Measurements from ENCODE around the gene HCN3. TPM values are rescaled to one million over a fixed set of nuclear protein-coding genes. Genes with fewer than 3 reads are reported as not detected.
"Not testable (repeated sequence)": the region's sequence is repeated elsewhere in the genome, so short reads cannot be mapped to it uniquely, and the experiment has no call there.

The HCN3 gene
- total RNA-seq, 1 experiment from 2014 or later, result 5.9 TPM

DNA sequence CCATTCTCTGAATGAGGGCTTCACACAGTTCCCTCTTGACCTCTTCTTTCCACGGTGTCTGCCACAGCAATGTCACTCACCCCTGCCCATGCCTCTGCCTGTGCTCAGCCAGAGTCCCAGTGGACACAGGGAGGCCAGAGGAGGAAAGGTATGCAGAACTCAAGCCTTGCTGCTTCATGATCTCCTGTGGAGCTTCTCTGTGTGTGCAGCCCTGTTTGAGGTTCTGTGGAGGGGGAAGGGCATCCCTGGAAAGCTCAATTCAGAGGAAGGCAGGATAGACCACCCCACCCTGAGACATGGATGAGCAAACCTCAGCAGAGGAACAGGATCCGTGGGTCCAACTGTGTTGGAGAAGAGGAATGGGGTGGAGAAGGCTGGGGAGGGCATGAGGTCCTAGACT lies 2.0 kb downstream of the HCN3 start:
- no peak overlapping the region for H3K4me3 ChIP-seq (ENCODE audit: low read length)
- peak overlapping the region; percentile 91 for H3K4me2 ChIP-seq (ENCODE audit: low read depth, low read length, poor library complexity, severe bottlenecking)

GRCh38 chr1:155282488-155283091 lies 5.3 kb downstream of the HCN3 start:
- H3K9ac ChIP-seq (ENCODE audit: low read length), result no peak overlapping the region
- H3K4me1 ChIP-seq (ENCODE audit: low read length), result peaks cover 24% of the 10 kb centered on the region
- no peak overlapping the region for H2AFZ ChIP-seq (ENCODE audit: low read length)
- H3K4me3 ChIP-seq (ENCODE audit: low read length), result no peak overlapping the region
- H3K4me2 ChIP-seq (ENCODE audit: low read depth, low read length, poor library complexity, severe bottlenecking), result no peak overlapping the region
- no peaks in the 10 kb centered on the region for H3K79me2 ChIP-seq (ENCODE audit: low read length)
- H3K36me3 ChIP-seq (ENCODE audit: insufficient read depth, low read length), result no peaks in the 10 kb centered on the region
- H3K27me3 ChIP-seq (ENCODE audit: low read length), result no peaks in the 10 kb centered on the region
- no peaks in the 10 kb centered on the region for H3K9me2 ChIP-seq (replicated peaks; ENCODE audit: insufficient read depth, low read length)
- no peaks in the 10 kb centered on the region for H4K20me1 ChIP-seq (ENCODE audit: insufficient read depth, low read depth, low read length)
- no peak for DNase-seq
- H3K9me3 ChIP-seq (ENCODE audit: low read length), result no peaks in the 10 kb centered on the region
- no peak overlapping the region for H3K27ac ChIP-seq (ENCODE audit: low read length)

More for the DNA sequence above, 2.0 kb downstream of the HCN3 start:
- Histone ChIP-seq H4K20me1 (ENCODE audit: insufficient read depth, low read depth, low read length) (no peaks in the 10 kb centered on the region), H2AFZ (ENCODE audit: low read length) (no peak overlapping the region), H3K9ac (ENCODE audit: low read length) (no peak overlapping the region), H3K27ac (ENCODE audit: low read length) (no peak overlapping the region), H3K36me3 (ENCODE audit: insufficient read depth, low read length) (no peaks in the 10 kb centered on the region), H3K27me3 (ENCODE audit: low read length) (no peaks in the 10 kb centered on the region), H3K4me1 (ENCODE audit: low read length) (peaks cover 28% of the 10 kb centered on the region), H3K9me2 (replicated peaks; ENCODE audit: insufficient read depth, low read length) (no peaks in the 10 kb centered on the region), H3K9me3 (ENCODE audit: low read length) (no peaks in the 10 kb centered on the region), H3K79me2 (ENCODE audit: low read length) (no peaks in the 10 kb centered on the region)
- DNase-seq, result no peak

- no peaks in the 10 kb centered on the region; the same call in 1 of the 2 replicates for H3K36me3 ChIP-seq (ENCODE audit: insufficient read depth, low read length)
- no peak overlapping the region for H3K4me2 ChIP-seq (ENCODE audit: low read depth, low read length, poor library complexity, severe bottlenecking)
- DNase-seq, result no peak
- no peaks in the 10 kb centered on the region for H4K20me1 ChIP-seq (ENCODE audit: insufficient read depth, low read depth, low read length)
- H3K27ac ChIP-seq (ENCODE audit: low read length), result no peak overlapping the region
- no peak overlapping the region for H3K4me3 ChIP-seq (ENCODE audit: low read length)
- no peaks in the 10 kb centered on the region for H3K27me3 ChIP-seq (ENCODE audit: low read length)
- no peaks in the 10 kb centered on the region for H3K9me2 ChIP-seq (replicated peaks; ENCODE audit: insufficient read depth, low read length)
- H2AFZ ChIP-seq (ENCODE audit: low read length), result no peak overlapping the region
- H3K79me2 ChIP-seq (ENCODE audit: low read length), result no peaks in the 10 kb centered on the region
- no peak overlapping the region for H3K9ac ChIP-seq (ENCODE audit: low read length)
- peaks cover 7% of the 10 kb centered on the region for H3K4me1 ChIP-seq (ENCODE audit: low read length)
- no peaks in the 10 kb centered on the region for H3K9me3 ChIP-seq (ENCODE audit: low read length)
Measured at GRCh38 chr1:155284476-155284875, 7.2 kb downstream of the HCN3 start.

DNA sequence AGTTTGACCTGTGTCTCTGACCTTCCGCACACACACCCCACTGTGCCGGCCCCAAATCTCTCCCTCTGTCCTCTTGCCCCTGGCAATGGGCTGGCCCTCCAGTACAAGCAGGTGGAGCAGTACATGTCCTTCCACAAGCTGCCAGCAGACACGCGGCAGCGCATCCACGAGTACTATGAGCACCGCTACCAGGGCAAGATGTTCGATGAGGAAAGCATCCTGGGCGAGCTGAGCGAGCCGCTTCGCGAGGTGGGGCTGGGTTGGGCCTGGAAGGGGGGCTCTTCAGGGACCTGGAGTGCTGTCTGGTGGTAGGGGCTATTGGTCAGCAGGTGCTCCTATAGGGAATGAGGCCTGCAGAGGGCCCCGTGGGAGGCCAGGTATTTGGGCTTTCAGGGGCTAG lies 7.8 kb downstream of the HCN3 start:
- Histone ChIP-seq H3K9ac (ENCODE audit: low read length) (no peak overlapping the region), H3K9me2 (replicated peaks; ENCODE audit: insufficient read depth, low read length) (no peaks in the 10 kb centered on the region), H3K4me2 (ENCODE audit: low read depth, low read length, poor library complexity, severe bottlenecking) (no peak overlapping the region), H3K36me3 (ENCODE audit: insufficient read depth, low read length) (no peaks in the 10 kb centered on the region; the same call in 1 of the 2 replicates), H3K27ac (ENCODE audit: low read length) (no peak overlapping the region), H3K4me1 (ENCODE audit: low read length) (peaks cover 7% of the 10 kb centered on the region), H4K20me1 (ENCODE audit: insufficient read depth, low read depth, low read length) (no peaks in the 10 kb centered on the region), H3K27me3 (ENCODE audit: low read length) (no peaks in the 10 kb centered on the region), H2AFZ (ENCODE audit: low read length) (no peak overlapping the region), H3K4me3 (ENCODE audit: low read length) (no peak overlapping the region), H3K79me2 (ENCODE audit: low read length) (no peaks in the 10 kb centered on the region), H3K9me3 (ENCODE audit: low read length) (no peaks in the 10 kb centered on the region)
- no peak for DNase-seq

- no peaks in the 10 kb centered on the region; the same call in 1 of the 2 replicates for H3K36me3 ChIP-seq (ENCODE audit: insufficient read depth, low read length)
- H3K9me2 ChIP-seq (replicated peaks; ENCODE audit: insufficient read depth, low read length), result no peaks in the 10 kb centered on the region
- no peak overlapping the region for H3K4me2 ChIP-seq (ENCODE audit: low read depth, low read length, poor library complexity, severe bottlenecking)
- H3K27ac ChIP-seq (ENCODE audit: low read length), result no peak overlapping the region
- DNase-seq, result no peak
- no peak overlapping the region for H3K9ac ChIP-seq (ENCODE audit: low read length)
- H4K20me1 ChIP-seq (ENCODE audit: insufficient read depth, low read depth, low read length), result no peaks in the 10 kb centered on the region
- peaks cover 7% of the 10 kb centered on the region for H3K4me1 ChIP-seq (ENCODE audit: low read length)
- no peaks in the 10 kb centered on the region for H3K27me3 ChIP-seq (ENCODE audit: low read length)
- H3K9me3 ChIP-seq (ENCODE audit: low read length), result no peaks in the 10 kb centered on the region
- no peak overlapping the region for H2AFZ ChIP-seq (ENCODE audit: low read length)
- no peak overlapping the region for H3K4me3 ChIP-seq (ENCODE audit: low read length)
- no peaks in the 10 kb centered on the region for H3K79me2 ChIP-seq (ENCODE audit: low read length)
Measured at GRCh38 chr1:155285631-155286044, 8.4 kb downstream of the HCN3 start.

DNA sequence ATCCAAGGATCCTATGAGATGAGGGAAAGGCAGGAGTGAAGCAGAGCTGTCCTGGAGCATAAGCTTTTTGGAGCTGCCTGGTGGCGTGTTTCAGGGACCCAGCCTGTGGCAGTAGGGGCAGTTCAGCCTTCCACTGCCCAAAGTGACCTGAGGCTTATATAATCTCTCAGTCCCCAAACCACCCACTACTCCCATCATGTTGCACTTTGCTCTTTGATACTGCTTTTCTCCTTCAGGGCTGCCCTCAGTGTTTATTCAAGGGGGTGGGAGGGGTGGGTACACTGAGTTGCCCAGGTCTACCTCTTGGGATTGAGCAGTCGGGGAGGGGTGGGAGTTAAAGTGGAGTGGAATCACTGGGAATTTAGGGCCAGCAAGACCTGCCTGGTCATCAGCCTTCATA lies 9.3 kb downstream of the HCN3 start:
- Histone ChIP-seq H4K20me1 (ENCODE audit: insufficient read depth, low read depth, low read length) (no peaks in the 10 kb centered on the region), H3K79me2 (ENCODE audit: low read length) (no peaks in the 10 kb centered on the region), H2AFZ (ENCODE audit: low read length) (no peak overlapping the region), H3K9ac (ENCODE audit: low read length) (no peak overlapping the region), H3K9me3 (ENCODE audit: low read length) (no peaks in the 10 kb centered on the region), H3K27ac (ENCODE audit: low read length) (no peak overlapping the region), H3K4me1 (ENCODE audit: low read length) (peaks cover 7% of the 10 kb centered on the region), H3K27me3 (ENCODE audit: low read length) (no peaks in the 10 kb centered on the region), H3K4me3 (ENCODE audit: low read length) (no peak overlapping the region), H3K4me2 (ENCODE audit: low read depth, low read length, poor library complexity, severe bottlenecking) (no peak overlapping the region), H3K9me2 (replicated peaks; ENCODE audit: insufficient read depth, low read length) (no peaks in the 10 kb centered on the region), H3K36me3 (ENCODE audit: insufficient read depth, low read length) (no peaks in the 10 kb centered on the region; the same call in 1 of the 2 replicates)
- DNase-seq, result no peak

- H3K36me3 ChIP-seq (ENCODE audit: insufficient read depth, low read length), result no peaks in the 10 kb centered on the region; the same call in 1 of the 2 replicates
- H3K27me3 ChIP-seq (ENCODE audit: low read length), result no peaks in the 10 kb centered on the region
- no peak overlapping the region for H3K4me2 ChIP-seq (ENCODE audit: low read depth, low read length, poor library complexity, severe bottlenecking)
- H2AFZ ChIP-seq (ENCODE audit: low read length), result no peak overlapping the region
- H3K27ac ChIP-seq (ENCODE audit: low read length), result no peak overlapping the region
- no peak overlapping the region for H3K4me3 ChIP-seq (ENCODE audit: low read length)
- H3K79me2 ChIP-seq (ENCODE audit: low read length), result no peaks in the 10 kb centered on the region
- no peaks in the 10 kb centered on the region for H4K20me1 ChIP-seq (ENCODE audit: insufficient read depth, low read depth, low read length)
- no peak for DNase-seq
- H3K4me1 ChIP-seq (ENCODE audit: low read length), result peaks cover 5% of the 10 kb centered on the region
- H3K9me2 ChIP-seq (replicated peaks; ENCODE audit: insufficient read depth, low read length), result no peaks in the 10 kb centered on the region
- no peak overlapping the region for H3K9ac ChIP-seq (ENCODE audit: low read length)
- H3K9me3 ChIP-seq (ENCODE audit: low read length), result no peaks in the 10 kb centered on the region
Measured at GRCh38 chr1:155287987-155288543, 10.8 kb downstream of the HCN3 start.

DNA sequence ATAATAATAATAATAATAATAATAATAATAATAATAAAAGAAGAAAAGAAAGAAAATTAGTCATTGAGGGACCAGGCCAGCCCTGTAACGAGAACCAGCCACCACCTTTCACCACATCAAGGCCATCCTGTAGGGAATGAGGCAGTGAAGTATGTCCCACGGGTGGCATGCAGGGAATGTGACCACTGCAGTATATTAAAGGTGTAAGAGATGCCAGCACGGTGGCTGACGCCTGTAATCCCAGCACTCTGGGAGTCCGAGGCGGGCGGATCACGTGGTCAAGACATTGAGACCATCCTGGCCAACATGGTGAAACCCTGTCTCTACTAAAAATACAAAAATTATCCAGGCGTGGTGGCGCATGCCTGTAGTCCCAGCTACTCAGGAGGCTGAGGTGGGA lies 13.7 kb downstream of the HCN3 start:
- not testable (repeated sequence) for H3K27ac ChIP-seq (ENCODE audit: low read length); H3K36me3 ChIP-seq (ENCODE audit: insufficient read depth, low read length); H3K9me2 ChIP-seq (replicated peaks; ENCODE audit: insufficient read depth, low read length); H3K9me3 ChIP-seq (ENCODE audit: low read length); H3K79me2 ChIP-seq (ENCODE audit: low read length); H3K9ac ChIP-seq (ENCODE audit: low read length); DNase-seq; H3K4me1 ChIP-seq (ENCODE audit: low read length); H3K4me2 ChIP-seq (ENCODE audit: low read depth, low read length, poor library complexity, severe bottlenecking); H4K20me1 ChIP-seq (ENCODE audit: insufficient read depth, low read depth, low read length); H3K27me3 ChIP-seq (ENCODE audit: low read length); H3K4me3 ChIP-seq (ENCODE audit: low read length); H2AFZ ChIP-seq (ENCODE audit: low read length)
